GM19043 (cell line): ENCODE data around the gene POLR1G.

Source experiments
- ATAC-seq: cut with Tn5 transposase; IDR thresholded peaks from one replicate; pipeline ENCODE4 v1.9.1; 2021; ENCODE audit warnings: low read depth; ENCODE audit not compliant: unreplicated experiment

The POLR1G gene

DNA sequence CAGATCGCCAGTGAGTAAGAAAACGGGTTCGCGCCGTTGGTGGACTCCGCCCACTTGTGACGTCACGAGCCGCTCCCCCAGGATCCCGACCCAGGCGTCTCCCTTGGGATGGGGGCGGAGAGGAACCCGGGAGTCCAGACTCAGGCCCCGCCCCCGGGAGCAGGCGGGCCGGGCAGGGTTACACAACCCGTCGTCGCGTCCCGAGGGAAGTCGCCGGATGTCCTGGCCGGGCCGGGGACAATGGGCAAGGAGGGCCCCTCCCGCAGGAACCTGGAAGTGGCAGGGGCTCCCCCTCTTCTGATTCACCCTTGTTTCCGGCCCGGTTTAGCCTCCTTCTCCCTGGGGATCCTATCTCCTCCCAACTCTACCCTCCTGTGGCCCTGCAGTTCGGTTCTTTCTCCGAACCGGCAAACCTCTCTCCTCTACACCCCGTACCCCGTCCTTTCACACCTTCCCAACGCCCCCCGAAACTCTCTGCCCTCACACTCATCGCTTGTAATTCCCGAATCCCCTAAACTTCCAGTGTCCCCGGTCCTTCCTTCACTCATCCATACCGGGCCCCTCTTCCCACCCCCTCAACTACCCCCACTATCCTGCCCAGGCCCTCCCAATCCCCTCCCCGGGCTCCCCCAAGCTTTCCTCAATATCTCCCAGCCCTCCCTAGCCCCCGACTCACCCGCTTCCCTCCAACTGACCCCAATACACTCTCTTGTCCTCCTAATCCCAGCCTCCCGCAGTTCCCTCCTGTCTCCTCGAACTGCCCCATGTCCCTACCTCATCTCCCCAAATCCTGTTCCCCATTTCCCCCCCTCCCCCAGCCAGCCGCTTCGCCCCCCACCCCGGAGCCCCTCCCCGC is 37.2 kb downstream of the POLR1G start:
- no peak for ATAC-seq

DNA sequence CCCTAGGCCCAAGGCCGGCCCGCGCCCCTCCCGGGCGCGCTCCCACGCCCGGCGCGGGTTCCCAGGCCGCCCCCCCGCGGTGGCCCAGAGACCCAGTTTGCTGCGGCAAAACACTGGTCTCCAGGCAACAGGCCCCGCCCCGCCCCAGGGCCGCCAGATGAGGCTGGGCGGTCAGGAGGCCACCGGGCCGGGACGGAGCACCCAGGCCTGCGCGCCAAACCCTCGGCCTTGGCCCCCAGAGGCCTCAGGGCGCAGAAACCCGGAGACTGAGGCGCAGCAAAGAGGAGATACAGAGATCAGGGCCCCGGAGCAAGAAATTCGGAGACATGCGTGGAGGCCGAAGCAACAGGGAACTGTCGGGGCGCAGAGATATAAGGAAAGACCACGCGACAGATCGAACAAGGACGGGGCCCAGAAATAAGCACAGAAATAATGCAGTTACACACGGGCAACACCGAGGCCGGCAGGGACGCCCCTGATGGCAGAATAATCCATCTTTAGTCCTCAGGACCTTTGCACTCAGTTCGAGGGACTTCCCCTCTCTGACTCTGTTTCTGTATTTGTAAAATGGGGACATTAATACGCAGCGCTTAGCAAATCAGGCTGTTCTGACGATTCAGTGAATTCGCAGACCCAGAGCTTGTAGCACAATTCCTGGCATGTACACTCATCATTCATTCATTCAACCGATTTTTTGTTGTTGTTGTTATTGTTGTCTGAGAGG is 38.0 kb downstream of the POLR1G start:
- ATAC-seq, result peak; percentile 39

DNA sequence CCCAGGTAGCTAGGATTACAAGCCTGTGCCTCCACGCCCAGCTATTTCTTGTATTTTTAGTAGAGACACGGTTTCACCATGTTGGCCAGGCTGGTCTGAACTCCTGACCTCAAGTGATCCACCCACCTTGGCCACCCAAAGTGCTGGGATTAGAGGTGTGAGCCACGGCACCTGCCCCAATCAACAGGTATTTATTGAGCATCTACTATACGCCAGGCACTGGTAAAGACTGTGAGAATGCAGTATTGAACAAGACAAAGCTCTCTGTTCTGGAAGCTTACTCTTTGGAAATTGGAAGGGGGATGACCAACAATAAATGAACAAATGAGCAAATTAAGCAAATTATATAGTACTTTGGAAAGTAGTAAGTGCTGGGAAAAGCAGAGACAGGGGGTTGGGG is 38.7 kb downstream of the POLR1G start:
- ATAC-seq, result no peak

DNA sequence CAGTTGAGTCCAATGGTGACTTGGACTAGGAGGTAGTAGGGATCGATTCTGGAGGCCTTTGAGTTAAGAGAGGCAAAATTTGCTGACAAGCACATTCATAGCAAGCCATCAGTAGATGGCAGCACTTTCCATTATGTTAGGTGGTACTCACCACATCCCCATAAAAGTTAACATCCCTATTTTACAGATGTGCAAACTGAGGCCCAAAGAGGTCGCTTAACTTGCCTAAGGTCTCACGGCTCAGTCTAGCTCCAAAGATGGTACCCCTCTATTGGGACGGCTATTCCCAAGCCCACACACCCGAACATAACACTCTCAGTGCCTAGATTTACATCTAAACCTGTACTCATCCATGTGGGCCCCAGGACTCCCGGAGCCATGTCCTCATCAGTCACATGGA is 39.9 kb downstream of the POLR1G start:
- no peak for ATAC-seq

DNA sequence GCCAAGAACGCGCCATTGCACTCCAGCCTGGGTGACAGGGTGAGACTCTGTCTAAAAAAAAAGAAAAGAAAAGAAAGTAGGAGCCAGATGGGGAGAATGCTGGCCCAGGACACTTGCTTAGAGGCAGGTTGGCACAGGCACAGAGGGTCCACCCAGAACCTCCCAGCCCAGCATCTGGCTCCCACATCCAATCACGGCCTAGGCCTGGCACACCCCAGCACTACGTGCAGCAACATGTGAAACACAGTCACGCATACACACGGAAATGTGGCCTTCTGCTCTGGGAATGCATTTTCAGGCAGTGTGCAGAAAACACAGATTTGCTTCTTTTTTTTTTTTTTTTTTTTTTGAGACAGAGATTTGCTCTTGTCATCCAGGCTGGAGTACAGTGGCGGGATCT is 40.5 kb downstream of the POLR1G start:
- ATAC-seq, result no peak

DNA sequence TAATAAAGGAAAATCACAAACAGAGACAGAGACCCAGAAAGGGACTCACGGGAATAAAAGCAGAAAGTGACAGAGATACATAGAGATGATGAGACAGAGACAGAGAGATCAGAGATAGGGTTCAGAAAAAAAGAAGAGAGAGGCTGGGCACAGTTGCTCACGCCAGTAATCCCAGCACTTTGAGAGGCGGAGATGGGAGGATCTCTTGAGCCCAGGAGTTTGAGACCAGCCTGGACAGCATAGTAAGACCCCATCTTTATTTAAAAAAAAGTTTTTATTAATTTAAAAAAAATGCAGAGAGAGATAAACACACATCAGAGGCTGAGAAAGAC is 41.9 kb downstream of the POLR1G start:
- ATAC-seq, result no peak

DNA sequence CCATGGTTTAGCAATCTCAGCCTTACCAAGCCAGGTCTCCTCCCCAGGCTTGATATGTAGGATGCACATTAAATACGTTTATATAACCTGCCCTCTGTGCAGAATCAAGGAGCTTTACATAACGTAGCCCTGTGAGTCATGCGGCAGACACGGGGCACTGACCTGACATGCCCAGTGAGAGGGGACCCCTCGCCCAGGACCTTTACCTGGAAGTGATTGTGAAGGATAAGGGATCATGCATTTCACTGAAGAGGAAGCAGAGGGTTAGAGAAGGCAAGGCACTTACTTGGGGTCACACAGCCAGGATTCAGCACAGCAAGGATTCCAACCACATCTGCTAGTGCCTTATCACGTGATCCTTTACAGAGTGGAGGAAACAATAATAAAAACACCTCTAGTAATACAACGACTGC is 42.4 kb downstream of the POLR1G start:
- ATAC-seq, result no peak

DNA sequence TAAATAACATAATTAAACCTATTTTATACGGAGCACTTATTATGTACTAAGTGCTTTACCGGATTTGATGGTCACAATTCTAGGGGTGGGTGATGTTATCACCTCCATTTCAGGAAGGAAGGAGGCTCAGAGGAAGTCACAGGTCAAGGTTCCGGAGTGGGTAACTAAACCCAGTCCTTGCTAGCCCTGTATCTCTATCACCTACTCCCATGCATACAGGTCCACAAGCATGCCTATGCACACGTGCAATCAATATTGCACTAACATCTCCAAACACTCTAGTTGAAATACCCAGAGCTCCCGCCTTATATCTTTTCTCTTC is 43.5 kb downstream of the POLR1G start:
- ATAC-seq, result no peak

DNA sequence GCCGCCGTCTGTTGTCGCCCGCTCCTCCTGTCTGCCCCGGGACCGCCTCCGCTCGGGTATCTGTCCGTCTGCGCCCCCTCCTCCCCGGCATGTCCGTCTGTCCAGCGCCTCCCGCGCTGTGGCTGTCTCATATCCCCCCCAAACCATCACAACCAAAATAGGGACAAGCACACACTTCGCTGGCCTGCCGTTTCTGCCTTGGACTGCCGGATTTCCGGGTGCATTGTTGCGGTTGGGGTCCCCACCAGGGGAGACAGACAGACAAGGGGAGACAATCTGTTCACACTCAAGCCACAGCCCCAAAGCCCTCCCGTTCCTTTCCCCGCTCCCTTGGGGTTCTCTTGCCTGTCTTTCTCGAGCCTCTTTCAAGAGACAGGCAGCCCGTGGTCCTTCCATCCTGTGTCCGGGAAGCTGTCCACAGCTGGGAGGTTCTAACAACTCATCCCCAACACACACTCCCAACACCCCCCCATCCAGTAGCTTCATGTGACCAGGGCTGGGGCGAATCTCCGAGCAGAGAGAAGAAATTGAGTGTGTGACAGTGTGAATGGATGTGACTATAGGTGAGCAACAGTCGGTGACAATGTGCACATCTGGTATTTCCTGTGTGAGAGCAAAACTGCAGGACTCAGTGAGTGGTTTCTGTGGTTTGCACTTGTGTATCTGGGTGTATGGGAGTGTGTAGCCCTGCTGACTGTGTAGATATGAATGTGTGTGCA is 44.8 kb downstream of the POLR1G start:
- no peak for ATAC-seq

DNA sequence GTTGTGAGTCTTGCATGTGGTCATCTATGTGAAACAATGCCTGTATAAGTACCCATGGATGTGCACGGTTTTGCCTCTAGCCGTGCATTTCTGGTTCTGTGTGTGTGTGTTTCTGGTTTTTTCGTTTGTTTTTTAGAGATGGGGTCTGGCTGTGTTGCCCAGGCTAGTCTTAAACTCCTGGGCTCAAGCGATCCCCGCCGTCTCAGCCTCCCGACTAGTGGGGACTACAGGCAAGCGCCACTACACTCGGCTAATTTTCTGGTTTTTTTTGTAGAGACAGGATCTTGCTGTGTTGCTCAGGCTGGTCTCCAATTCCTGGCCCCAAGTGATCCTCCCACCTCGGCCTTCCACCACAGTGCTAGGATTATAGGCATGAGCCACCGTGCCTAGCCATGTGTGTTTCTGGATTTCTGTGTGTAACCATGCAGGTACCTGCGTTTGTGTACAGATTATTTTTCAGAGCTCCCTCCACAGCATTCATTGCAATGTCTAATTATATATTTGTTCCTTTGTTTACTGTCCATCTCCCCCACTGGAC is 45.5 kb downstream of the POLR1G start:
- no peak for ATAC-seq

DNA sequence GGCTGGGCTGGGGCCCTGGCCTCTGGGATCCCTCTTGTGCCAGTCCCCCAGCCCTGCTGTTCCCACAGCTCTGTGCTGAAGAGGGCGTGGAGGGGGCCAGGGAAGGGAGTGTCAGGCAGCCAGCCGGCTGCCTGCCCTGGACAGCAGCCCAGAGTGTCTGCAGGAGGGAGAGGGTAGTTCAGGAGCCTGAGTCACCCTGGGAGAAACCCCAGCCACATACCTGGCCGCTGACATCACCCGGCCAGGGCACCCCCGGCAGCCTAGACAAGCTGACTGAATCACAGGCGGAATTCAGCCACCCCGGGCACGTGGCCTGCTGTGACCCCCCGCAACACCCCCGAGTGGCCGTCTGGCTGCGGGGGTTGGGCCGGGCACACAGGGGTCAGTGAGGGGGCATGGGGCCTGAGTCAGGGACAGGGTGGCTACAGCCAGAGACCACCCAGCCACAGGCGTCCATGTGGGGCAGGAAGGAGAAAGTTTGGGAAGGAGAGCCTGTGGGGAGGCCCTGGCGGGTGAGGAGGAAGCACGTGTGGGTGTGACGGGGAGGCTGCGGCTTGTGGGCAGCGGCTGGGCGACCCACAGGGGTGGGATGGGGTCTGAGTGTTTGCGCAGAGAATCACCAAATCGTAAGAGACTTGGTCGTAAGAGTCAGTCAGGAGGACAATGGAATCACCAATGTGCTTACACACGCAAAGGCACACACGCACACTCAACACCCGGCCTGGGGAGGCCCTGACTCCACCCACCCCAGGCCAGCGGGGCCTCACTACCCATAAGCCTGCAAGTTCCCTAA is 49.5 kb downstream of the POLR1G start:
- ATAC-seq, result no peak

DNA sequence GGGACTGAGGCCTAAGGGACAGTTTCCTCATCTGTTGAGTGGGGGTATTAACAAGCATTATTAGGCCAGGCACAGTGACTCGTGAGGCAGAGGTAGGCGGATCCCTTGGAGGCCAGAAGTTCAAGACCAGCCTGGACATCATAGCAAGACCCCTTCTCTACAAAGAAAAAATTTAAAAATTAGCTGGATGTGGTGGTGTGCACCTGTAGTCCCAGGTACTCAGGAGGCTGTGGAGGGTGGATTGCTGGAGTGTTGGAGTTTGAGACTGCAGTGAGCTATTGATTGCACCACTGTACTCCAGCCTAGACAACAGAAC is 50.0 kb downstream of the POLR1G start:
- no peak for ATAC-seq

DNA sequence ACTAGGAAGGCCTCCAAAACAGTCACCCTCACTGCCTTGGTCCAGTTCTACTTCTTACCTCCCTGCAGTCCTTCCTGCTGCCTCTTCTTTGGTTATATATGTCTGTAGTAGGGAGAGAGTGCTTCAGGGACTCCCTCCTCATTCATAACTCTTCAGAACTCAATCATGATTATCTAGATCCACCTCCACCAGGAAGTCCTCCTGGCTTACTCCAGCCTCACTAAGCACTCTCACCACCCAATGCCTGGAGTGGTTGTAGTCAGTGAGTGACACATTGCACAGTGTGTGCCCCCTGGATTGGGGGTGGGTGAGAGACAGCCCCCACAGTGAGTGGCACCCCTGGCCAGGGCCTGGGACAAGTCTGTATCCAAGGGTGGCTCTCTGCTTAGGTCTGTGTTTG is 51.3 kb downstream of the POLR1G start:
- no peak for ATAC-seq
